Raji (cell line): ENCODE measurements around the gene NKIRAS1.

ENCODE experiments used
- POLR2A ChIP-seq: IDR thresholded peaks from 2 replicates; pipeline ENCODE4 v1.6.1; 2011; ENCODE audit warnings: low read depth, low read length, control low read depth; ENCODE audit not compliant: insufficient read depth

Gene NKIRAS1

GRCh38 chr3:23916152-23916885 lies 471 bp downstream of the NKIRAS1 start:
- no peak for TF ChIP-seq POLR2A

DNA sequence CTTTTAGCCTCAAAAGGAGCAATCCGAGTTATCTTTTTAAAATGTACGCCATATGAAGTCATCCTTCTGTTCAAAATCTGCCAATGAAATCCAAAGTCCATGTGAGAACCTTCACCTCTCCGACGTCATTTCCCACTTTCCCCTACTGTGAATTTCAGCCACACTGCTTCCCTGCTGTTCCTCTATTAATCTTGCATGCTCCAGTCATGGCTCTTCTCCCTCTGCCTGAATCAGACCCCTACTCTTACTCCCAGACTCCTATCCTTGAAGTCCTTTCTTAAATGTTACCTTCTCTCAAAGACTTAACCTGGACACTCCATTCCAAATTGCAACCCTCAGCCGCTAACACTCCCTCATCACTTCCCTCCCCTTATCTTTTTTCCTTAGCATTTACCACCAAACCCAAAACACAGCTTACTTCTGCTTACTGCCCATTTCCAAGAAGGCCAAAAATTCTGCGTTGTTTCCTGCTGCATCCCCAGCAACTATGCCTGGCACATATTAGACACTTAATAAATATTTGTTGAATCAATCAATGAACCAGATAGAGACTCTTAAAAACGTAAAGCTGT lies 1.2 kb downstream of the NKIRAS1 start:
- TF ChIP-seq POLR2A: no peak

- TF ChIP-seq POLR2A: no peak
Observed at GRCh38 chr3:23913873-23914743, 2.7 kb downstream of the NKIRAS1 start.

DNA sequence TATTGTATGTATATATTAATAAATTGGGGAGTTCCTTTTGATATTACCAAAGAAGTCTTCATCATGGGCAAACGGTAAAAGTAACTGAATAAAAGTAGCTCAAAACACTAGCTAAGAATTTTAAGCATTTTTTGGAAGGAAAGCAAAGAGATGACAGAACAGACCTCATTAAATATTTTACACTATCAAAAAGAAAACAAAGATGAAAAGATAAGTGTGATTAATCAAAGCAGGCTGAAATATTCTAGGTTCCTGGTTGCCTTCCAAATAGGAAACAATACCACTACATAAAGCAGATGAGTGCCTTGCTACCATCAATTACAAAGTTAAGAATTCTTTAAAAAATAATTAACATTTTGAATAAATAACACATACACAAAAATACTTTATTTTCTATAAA lies 3.6 kb downstream of the NKIRAS1 start:
- TF ChIP-seq POLR2A: no peak

DNA sequence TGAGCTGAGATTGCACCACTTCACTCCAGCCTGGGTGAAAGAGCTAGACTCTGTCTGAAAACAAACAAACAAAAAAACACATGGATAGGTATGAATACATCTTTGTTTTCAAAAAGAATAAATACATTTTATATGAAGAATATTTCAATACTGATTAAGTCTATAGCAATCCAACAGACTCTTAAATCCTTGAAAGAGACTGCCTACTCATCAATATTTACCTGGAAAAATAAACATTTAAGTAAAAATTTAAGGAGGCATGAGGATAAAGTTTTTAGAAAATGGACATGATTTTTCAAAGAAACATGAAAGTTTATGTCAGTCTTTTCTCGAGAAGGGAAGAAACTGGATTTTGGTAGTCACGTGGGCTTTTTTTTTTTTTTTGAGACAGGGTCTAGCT lies 5.4 kb downstream of the NKIRAS1 start:
- TF ChIP-seq POLR2A: no peak

DNA sequence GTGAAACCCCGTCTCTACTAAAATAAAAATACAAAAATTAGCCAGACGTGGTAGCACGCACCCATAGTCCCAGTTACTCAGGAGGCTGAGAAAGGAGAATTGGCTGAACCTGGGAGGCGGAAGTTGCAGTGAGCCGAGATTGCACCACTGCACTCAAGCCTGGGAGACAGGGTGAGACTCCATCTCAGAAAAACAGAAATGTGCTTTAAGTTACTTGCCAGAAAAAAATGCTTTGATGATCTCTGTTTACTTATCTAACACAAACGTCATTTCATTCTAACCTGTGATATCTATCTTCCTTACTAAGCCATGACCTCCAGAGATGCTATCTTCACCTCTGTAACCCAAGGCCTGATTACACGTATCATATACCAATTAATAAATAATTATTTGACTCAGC lies 7.4 kb downstream of the NKIRAS1 start:
- no peak for TF ChIP-seq POLR2A

DNA sequence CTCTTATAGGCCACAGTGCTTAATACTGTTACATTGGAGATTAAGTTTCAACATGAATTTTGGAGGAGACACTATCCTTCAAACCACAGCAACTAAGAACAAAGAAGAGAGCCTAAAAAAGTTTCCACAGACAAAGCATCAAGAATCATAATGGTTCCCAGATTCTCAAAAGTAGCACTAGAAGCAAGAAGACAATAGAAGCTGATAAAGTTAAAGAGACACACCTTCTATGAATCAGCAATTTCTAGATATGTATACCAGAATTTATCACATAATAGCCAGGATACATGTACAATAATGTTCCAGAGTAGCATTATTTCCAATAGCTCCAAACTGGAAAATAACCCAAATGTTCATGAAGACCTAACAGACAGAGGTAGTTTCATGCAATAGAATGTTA lies 12.2 kb downstream of the NKIRAS1 start:
- no peak for TF ChIP-seq POLR2A

DNA sequence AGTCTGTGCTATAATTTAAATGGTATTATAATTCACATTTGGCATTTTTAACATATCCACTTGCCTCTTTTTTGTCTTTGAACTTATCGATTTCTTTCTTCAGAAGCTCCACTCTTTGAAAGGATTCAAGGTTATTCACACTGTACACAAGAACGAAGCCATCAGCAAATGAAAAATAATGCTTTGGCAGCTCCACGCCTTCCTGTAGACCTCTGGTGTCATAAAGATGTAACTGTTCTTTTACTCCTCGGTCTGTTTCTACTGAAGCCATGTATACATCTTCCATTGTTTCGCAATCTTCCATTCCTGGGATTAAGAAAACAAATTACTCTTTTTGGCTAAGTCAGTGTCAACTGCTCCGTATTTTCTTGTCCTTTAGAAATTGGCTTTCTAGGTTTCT lies 16.0 kb downstream of the NKIRAS1 start:
- TF ChIP-seq POLR2A: no peak

DNA sequence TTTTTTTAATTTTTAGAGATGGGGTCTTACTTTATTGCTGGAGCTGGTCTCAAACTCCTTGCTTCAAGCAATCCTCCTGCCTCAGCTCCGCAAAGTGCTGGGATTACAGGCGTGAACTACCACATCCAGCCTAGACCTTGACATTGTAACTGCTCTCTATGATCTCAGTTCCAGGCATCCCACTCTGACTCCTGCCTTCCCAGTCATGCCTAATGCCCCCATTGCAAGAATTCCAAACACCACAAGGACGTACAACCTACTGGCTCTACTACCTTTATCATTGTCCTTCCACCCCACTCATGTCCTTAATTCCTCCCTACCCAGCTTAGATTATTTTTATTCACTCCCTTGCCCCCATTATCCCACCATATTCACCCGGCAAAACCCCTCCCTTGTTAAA lies 21.6 kb downstream of the NKIRAS1 start:
- no peak for TF ChIP-seq POLR2A

DNA sequence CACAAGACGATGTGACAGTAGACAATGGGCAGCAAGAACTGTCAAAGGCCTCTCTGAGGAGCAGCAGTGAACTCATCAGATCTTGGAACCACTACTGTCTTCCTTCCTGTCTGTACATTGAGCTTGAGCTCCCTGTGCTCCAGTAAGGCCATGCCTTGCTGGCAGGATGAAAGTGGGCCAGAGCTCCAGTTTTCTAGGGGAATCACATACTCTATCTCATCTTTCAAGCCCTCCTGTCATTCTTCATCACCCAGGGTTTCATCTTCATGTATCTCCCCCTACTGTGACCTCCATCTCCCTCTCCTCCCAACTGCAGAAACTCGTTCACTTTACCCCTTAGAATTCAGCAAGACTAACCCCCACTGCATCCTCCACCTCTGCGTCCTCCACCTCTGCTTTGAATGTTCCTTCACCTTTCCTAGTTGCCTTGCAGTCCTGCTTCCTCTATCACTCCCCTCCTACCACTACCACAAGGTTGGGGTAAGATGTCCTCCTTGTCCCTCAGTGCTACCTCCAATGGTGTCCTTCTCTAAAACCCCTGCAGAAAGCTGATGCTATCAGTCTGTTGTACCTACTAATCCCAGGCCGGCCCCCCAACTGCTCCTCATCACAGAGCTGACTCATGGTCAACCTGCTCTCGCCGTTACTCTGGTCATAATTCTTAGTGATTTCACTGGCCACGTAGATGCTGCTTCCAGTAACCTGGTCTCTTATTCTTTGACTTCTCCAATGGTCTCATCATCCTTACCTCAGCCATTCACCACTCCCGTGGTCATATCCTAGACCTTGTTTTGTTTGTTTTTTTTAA lies 22.3 kb downstream of the NKIRAS1 start:
- TF ChIP-seq POLR2A: no peak

GRCh38 chr3:23889950-23890349 lies 26.8 kb downstream of the NKIRAS1 start:
- TF ChIP-seq POLR2A: no peak

GRCh38 chr3:23889386-23889785 lies 27.4 kb downstream of the NKIRAS1 start:
- TF ChIP-seq POLR2A: no peak

DNA sequence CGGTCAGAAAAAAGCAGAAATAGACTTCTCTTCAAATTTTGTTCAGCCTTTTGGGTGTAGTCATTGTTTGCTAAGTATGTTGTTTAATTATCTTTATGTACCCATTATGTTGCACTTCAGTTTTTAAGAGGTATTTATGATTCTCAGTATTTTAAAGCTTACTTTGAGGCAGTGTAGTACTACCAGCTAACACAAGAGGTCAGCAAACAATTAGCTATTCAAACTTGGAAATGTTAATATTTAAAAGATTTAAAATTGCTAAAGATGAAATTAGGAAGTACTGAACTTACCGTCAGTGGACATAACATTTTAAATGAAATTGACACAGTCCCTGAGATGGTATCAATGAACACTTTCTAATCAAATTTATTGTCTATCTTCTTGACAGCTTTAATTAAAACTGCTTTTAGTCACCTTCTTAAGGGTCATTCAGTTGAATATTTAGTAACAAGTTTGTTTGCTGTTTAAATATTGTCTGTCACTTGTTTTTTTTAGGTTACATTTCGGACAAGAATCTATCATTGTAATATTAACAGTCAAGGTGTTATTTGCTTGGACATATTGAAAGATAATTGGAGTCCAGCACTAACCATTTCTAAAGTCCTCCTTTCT lies 28.1 kb downstream of the NKIRAS1 start:
- TF ChIP-seq POLR2A: no peak

DNA sequence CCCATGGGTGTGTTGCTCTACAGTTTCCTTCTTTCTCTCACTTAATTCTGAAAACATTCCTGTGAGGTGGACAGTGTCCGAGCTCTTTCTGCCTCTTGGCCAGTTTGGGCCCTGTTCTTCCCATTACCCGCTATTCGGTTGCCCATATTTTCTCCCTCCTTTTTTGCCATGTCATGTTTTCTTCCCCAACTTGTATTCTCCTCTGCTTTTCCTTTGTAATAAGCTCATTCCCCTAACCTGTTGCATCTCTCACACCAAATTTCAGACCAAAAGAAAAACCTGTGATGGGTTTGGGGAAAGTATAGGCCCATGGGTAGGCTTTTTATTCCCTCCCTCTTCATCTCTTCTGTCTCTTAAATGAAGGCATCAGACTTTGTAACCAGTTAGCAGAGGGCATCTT lies 30.5 kb downstream of the NKIRAS1 start:
- no peak for TF ChIP-seq POLR2A

- TF ChIP-seq POLR2A: no peak
Observed at GRCh38 chr3:23885210-23885609, 31.6 kb downstream of the NKIRAS1 start.
